Lower leg skin (tissue), 4 donors: Measurements from ENCODE around the gene RNGTT. TPM values are rescaled to one million over a fixed set of nuclear protein-coding genes. Genes with fewer than 3 reads are reported as not detected.
"Not testable (repeated sequence)": the region's sequence is repeated elsewhere in the genome, so short reads cannot be mapped to it uniquely, and the experiment has no call there.

Experiments
- DNase-seq, 2 donors: peaks; one replicate each; pipeline ENCODE4 v3.0.0-alpha.2; 2019; ENCODE audit warnings: low spot score in 2 of 2
- H3K4me3 ChIP-seq: fragments of 200-600 bp; sonication (generic); 2 replicates; pipeline ENCODE4 v1.5.1; 2017; ENCODE audit warnings: mild to moderate bottlenecking, low read depth; ENCODE audit not compliant: poor library complexity, severe bottlenecking
- POLR2A ChIP-seq, 2 donors: fragments of 450-650 bp; IDR thresholded peaks; one replicate each; pipeline ENCODE4 v1.6.1; 2016 to 2017; ENCODE audit warnings: antibody characterized with exemption in 2 of 2, mild to moderate bottlenecking in 1 of 2, moderate library complexity in 1 of 2
- WGBS, 2 donors: methylation state at CpG; one replicate each; pipeline ENCODE4 v1.1.5; 2018; 5-methylcytosine and 5-hydroxymethylcytosine counted together
- intact Hi-C: fragments of 100-400 bp; cut with DNase I; formaldehyde crosslinking; loops from one replicate; pipeline ENCODE4 v1.15.0; 2023; ENCODE audit warnings: low total_unique reads
- total RNA-seq, 4 donors: library from RNA; depleted of rRNA; stranded (reverse); fragments of >200 nt; gene quantifications; one replicate each; pipeline ENCODE4 v1.1.0, GENCODE V29; 2016
- TF ChIP-seq, protein P1 (sequence below), 3 donors: fragments of 450-650 bp; IDR thresholded peaks; one replicate each; pipeline ENCODE4 v1.5.1; 2016; ENCODE audit warnings: antibody characterized with exemption in 3 of 3, mild to moderate bottlenecking in 3 of 3, moderate library complexity in 2 of 3

RNGTT gene
- total RNA-seq, 4 donors from 2014 or later: 9.3 to 12.0 (median 11.1) TPM

GRCh38 chr6:88982720-88983119 lies 19.3 kb upstream of the RNGTT start:
- TF ChIP-seq, protein P1, sequence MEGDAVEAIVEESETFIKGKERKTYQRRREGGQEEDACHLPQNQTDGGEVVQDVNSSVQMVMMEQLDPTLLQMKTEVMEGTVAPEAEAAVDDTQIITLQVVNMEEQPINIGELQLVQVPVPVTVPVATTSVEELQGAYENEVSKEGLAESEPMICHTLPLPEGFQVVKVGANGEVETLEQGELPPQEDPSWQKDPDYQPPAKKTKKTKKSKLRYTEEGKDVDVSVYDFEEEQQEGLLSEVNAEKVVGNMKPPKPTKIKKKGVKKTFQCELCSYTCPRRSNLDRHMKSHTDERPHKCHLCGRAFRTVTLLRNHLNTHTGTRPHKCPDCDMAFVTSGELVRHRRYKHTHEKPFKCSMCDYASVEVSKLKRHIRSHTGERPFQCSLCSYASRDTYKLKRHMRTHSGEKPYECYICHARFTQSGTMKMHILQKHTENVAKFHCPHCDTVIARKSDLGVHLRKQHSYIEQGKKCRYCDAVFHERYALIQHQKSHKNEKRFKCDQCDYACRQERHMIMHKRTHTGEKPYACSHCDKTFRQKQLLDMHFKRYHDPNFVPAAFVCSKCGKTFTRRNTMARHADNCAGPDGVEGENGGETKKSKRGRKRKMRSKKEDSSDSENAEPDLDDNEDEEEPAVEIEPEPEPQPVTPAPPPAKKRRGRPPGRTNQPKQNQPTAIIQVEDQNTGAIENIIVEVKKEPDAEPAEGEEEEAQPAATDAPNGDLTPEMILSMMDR (IDR thresholded peaks at IDR 0.05): no peak
- TF ChIP-seq POLR2A (IDR thresholded peaks at IDR 0.05): no peak
- WGBS, 2 donors: 0 to 3% methylated on average over 2 of the region's 2 CpGs
- H3K4me3 ChIP-seq: no peak overlapping the region
- peak in 1 of 2 donors; percentile 73 for DNase-seq
- intact Hi-C loops: loop anchor here (5.0 kb wide), 1 partner anchor 260 kb away; no protein-coding TSS in a partner anchor

DNA sequence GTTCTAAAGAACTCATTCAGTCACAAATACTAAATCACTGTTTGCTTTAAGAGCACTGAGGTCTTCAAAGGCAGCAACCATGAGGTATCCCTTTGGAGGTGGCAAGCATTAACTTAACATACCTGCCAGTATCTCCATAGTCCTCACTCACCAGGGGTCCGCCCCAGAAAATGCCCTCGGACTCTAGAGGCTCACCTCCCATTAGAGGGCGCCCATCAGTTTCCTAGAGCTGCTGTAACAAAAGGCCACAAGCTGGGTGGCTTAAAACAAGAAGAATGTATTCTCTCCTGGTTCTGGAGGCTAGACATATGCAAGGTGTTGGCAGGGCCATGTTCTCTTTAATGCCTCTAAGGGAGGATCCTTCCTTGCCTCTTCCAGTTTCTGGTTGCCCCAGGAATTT lies 12.0 kb upstream of the RNGTT start:
- TF ChIP-seq, protein P1 (IDR thresholded peaks at IDR 0.05): no peak
- TF ChIP-seq POLR2A (IDR thresholded peaks at IDR 0.05): no peak
- intact Hi-C loops: no loop called here
- 70% methylated on average over 3 of the region's 3 CpGs for WGBS, 2 donors
- no peak for DNase-seq
- no peak overlapping the region for H3K4me3 ChIP-seq

DNA sequence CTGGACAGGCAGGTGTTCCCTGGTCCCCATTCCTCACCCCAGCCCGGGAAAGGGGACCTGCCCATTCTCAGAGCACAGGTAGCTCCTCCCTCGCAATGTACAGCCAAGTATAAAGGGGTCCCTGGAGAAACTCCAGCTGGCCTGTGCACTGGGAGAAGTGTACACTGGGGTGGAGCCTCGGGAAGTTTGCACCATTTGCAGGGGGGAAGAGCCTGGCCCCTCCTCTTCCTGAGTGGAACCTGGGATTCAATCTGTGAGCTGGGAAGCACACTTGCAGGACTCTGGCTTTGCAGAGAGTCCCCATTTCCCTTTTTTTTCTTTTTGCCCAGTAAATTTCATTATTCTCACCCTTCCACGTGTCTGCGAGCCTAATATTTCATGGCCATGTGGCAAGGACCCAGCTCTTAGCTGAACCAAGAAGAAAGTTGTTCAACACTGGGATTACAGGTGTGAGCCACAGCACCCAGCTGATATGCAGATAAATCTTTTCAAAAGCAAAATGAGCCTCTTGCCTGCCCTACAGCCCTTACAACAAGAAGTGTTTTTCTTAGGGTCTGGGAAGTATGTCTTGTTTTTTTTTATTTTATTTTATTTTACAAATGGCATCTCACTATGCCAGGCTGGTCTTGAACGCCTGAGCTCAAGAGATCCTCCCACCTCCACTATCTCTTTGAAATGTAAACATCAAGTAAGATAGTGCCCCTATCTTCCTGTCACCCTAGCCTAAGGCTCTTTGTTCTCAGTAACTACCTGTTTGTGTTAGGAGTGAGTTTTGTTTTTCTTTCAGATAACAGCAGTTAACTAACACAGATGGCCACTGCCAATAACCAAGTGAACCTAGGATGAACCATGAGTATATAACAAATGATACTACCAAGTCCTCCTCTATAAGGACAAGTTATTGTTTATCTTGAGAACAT lies 9.3 kb upstream of the RNGTT start:
- intact Hi-C loops: no loop called here
- H3K4me3 ChIP-seq: no peak overlapping the region
- no peak for TF ChIP-seq POLR2A (IDR thresholded peaks at IDR 0.05)
- TF ChIP-seq, protein P1 (IDR thresholded peaks at IDR 0.05): no peak
- no peak for DNase-seq
- WGBS, 2 donors: 56 to 57% methylated on average over 6 of the region's 6 CpGs

GRCh38 chr6:88970301-88970700 lies 6.9 kb upstream of the RNGTT start:
- intact Hi-C loops: no loop called here
- TF ChIP-seq POLR2A (IDR thresholded peaks at IDR 0.05): no peak
- TF ChIP-seq, protein P1 (IDR thresholded peaks at IDR 0.05): no peak
- 92 to 95% methylated on average over 2 of the region's 2 CpGs for WGBS, 2 donors
- no peak for DNase-seq
- no peak overlapping the region for H3K4me3 ChIP-seq

- H3K4me3 ChIP-seq, DNase-seq, intact Hi-C loops: not testable (repeated sequence)
- 57 to 62% methylated on average over 2 of the region's 2 CpGs for WGBS, 2 donors
Measured at GRCh38 chr6:88969255-88969654, 5.8 kb upstream of the RNGTT start.

- H3K4me3 ChIP-seq: no peak overlapping the region
- TF ChIP-seq POLR2A (IDR thresholded peaks at IDR 0.05): no peak
- TF ChIP-seq, protein P1 (IDR thresholded peaks at IDR 0.05): no peak
- no peak for DNase-seq
- intact Hi-C loops: no loop called here
Measured at GRCh38 chr6:88967891-88968290, 4.5 kb upstream of the RNGTT start.
